Fibroblast of pulmonary artery (primary cell): ENCODE results near the gene CEP295NL.

ENCODE experiments used
- DNase-seq: peaks from one replicate; pipeline ENCODE4 v3.0.0-alpha.2; 2010; ENCODE audit warnings: low read depth
- H3K4me3 ChIP-seq: replicated peaks from 2 replicates; pipeline ENCODE4 v1.5.1; 2011; ENCODE audit warnings: low read depth, mild to moderate bottlenecking, control low read depth, low read length, moderate library complexity
- CTCF ChIP-seq: IDR thresholded peaks from 2 replicates; pipeline ENCODE4 v1.5.1; 2011; ENCODE audit warnings: mild to moderate bottlenecking, control low read depth, low read length, inconsistent platforms; ENCODE audit errors: missing control alignments

CEP295NL gene

GRCh38 chr17:78925662-78926555, 22.9 kb upstream of the CEP295NL start:
- TF ChIP-seq CTCF, result no peak

DNA sequence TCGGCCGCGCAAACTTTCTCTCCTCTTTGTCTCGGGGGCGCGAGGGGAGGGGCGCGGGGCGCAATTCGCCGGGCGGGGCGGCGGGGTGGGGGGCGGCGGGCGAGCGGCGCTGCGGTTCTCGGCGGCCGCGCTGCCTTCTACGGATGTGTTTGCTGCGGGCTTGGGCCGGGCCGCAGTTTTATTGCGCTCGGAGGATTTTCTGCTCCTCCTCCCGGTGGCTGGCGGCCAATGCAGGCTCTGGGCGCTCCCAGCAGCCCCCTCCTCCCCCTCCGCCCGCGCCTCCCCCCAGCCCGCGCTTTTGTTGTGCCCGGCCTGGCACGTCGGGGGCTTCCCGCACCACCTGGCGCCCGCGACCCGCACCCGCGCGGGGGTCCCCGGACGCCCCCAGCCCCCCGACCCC, 22.2 kb upstream of the CEP295NL start, which contains the start of gene TIMP2:
Gene TIMP2 (minus strand): TSS at position 154 of the 400 bp plus-strand sequence. CDS start 299 bp downstream, outside the sequence.
- peak; percentile 89 for DNase-seq
- H3K4me3 ChIP-seq, result peak within 1 kb of the TSS; percentile 84
- no peak for TF ChIP-seq CTCF

More at GRCh38 chr17:78925662-78926555, 22.9 kb upstream of the CEP295NL start:
- DNase-seq, result peak; percentile 86
- H3K4me3 ChIP-seq, result peak overlapping the region; percentile 84

DNA sequence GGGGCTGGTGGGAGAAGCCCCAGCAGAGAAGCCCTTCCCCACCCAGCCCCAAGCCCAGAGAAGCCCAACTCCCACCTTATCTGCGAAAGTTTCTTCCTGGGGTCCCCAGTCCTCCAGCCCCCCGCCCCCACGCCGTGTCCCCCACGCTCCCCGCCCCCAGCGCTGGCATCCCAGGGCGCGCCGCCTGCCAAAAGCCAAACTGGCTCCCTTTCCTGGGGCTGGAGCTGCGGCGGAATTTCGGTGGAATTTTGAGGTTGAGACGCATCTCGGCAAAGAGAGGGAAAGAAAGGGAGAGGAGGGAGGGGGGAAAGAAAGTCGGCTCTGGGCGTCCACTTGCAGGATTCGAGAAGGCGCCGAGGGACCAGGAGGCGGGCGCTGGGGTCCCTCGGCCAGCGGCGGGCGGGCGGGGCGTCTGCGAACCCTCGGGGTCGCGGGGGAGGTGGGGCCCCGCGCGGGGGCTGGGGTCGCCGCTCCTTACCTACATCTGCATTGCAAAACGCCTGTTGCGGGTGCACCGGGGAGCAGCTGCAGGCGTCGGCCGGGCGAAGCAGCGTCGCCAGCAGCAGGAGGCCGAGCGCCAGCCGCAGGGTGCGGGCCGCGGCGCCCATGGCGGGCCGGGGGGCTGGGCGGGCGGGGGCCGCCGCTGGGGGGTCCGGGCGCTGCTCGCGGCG, 21.6 kb upstream of the CEP295NL start:
- H3K4me3 ChIP-seq, result peak overlapping the region; percentile 84
- DNase-seq, result no peak
- TF ChIP-seq CTCF, result no peak

DNA sequence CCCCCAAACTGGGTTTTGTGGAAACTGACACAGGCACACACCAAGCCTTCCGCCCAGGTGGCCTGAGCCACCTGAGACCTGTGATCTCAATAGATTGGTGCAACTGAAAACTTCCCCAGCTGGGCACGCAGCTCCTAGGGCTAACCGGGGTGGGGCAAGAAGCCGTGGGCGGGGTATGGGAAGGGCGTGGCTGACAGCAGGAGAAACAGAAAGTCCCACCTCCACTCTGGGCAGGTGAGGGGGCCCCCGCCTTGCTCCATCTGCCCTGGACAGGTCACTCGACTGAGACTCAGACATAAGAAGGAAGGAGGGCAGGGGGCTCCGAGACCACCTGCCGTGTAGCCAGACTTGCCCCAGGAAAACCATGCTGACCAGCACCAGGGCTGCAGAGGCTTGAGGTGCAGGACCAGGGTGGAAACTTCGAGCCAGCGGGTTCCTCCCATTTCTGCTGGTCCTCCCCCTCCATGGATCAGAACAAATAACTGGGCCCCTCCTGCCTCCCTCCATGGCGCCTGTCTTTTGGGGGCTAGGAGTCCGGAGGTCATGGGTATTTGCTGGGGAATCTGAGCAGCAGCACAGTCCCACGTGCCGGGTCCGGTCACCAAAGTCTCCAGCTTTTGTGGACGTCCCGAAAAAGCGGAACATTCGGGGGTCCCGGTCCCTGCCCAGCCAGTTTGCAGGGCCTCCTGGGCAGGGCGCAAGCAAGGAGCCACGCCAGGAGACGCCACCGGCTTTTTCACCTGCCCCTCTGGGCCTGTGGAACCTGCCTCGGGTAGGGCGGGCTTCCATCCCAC, 20.9 kb upstream of the CEP295NL start:
- H3K4me3 ChIP-seq, result peak overlapping the region; percentile 84
- DNase-seq, result no peak
- no peak for TF ChIP-seq CTCF

DNA sequence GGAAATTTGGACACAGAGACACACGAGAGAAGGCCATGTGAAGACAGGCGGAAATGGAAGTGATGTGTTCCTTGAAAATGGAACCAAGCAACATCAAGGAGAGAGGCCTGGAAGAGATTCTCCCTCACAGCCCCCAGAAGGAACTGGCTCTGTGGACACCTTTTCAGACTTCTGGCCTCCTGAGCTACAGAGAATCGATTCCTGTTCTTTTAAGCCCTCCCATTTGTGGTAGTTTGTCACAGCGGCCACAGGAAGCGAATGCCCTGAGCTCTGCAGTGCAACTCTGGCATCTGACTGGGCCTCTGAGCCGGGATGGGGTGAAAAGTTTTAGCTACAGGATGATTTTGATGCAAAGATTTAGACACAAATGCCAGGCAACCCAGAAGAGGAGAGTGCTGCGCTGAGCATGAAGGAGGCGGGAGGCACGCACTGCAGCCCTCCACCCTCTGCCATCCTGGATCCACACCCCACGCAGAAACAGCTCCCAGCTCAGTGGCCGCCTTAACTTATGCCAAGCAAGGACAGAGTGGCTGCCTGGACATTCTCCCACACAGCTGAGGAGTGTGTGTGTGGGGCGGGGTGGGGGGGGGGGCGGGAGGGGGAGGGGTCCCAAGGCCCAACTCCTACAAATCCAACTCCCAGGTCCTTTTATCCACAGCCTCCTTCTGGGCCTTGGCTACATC, 20.0 kb upstream of the CEP295NL start:
- DNase-seq, result no peak
- no peak for TF ChIP-seq CTCF
- peak overlapping the region; percentile 84 for H3K4me3 ChIP-seq

- no peak for DNase-seq
- H3K4me3 ChIP-seq, result peak overlapping the region; percentile 19
- no peak for TF ChIP-seq CTCF
These were observed 18.5 kb upstream of the CEP295NL start for GRCh38 chr17:78921437-78921971.
